HTR-8/SVneo (cell line): ENCODE data around the gene IGFL3.
"Not testable (repeated sequence)": the region's sequence is repeated elsewhere in the genome, so short reads cannot be mapped to it uniquely, and the experiment has no call there.

Experiments used
- DNase-seq: peaks from one replicate; pipeline ENCODE4 v3.0.0; 2011; ENCODE audit warnings: low spot score, mixed read lengths; ENCODE audit not compliant: insufficient read length
- FAIRE-seq: peaks from 2 replicates; lab custom pipeline; 2011; peaks lifted over from hg19 to GRCh38; lab: Jason Lieb, UNC

Gene IGFL3

GRCh38 chr19:46124638-46125115 lies at the start of gene IGFL3:
TSS of gene IGFL3 (minus strand) at chr19:46124688. CDS start at chr19:46124649, 39 bp downstream.
- FAIRE-seq (no peak), DNase-seq (no peak)

GRCh38 chr19:46173886-46174480 lies 49.5 kb upstream of the IGFL3 start:
- DNase-seq, result no peak
- FAIRE-seq, result no peak

- DNase-seq (no peak), FAIRE-seq (no peak)
Observed at GRCh38 chr19:46162731-46163130, 38.2 kb upstream of the IGFL3 start.

GRCh38 chr19:46161642-46162257 lies 37.3 kb upstream of the IGFL3 start:
- not testable (repeated sequence) for FAIRE-seq, DNase-seq

GRCh38 chr19:46160233-46160775 lies 35.8 kb upstream of the IGFL3 start:
- FAIRE-seq (no peak), DNase-seq (no peak)

GRCh38 chr19:46159418-46160232 lies 35.1 kb upstream of the IGFL3 start:
- FAIRE-seq (no peak), DNase-seq (no peak)

GRCh38 chr19:46155237-46155636 lies 30.7 kb upstream of the IGFL3 start:
- DNase-seq (no peak), FAIRE-seq (no peak)

- FAIRE-seq, result no peak
Observed at GRCh38 chr19:46150606-46151005, 26.1 kb upstream of the IGFL3 start.

GRCh38 chr19:46147791-46148288 lies 23.4 kb upstream of the IGFL3 start, which contains the start of gene IGFL2:
TSS of gene IGFL2 (plus strand) at chr19:46148238. CDS start at chr19:46148279, 41 bp downstream.
- FAIRE-seq (no peak), DNase-seq (no peak)

More at GRCh38 chr19:46150606-46151005, 26.1 kb upstream of the IGFL3 start:
- DNase-seq, result no peak

GRCh38 chr19:46147166-46147740 lies 22.8 kb upstream of the IGFL3 start:
- DNase-seq, result no peak
- no peak for FAIRE-seq

- FAIRE-seq (no peak), DNase-seq (no peak)
Observed at GRCh38 chr19:46144756-46145155, 20.3 kb upstream of the IGFL3 start.

- DNase-seq, result no peak
- FAIRE-seq, result no peak
Observed at GRCh38 chr19:46142294-46142693, 17.8 kb upstream of the IGFL3 start.

- FAIRE-seq (no peak), DNase-seq (no peak)
Observed at GRCh38 chr19:46141421-46141820, 16.9 kb upstream of the IGFL3 start.

- FAIRE-seq (no peak), DNase-seq (no peak)
Observed at GRCh38 chr19:46137915-46138473, 13.5 kb upstream of the IGFL3 start.

- no peak for FAIRE-seq
- no peak for DNase-seq
Observed at GRCh38 chr19:46134527-46134926, 10.0 kb upstream of the IGFL3 start.

- FAIRE-seq, result no peak
- DNase-seq, result no peak
Observed at GRCh38 chr19:46133777-46134241, 9.3 kb upstream of the IGFL3 start.

GRCh38 chr19:46133101-46133627 lies 8.7 kb upstream of the IGFL3 start:
- peak; percentile 90 for FAIRE-seq

GRCh38 chr19:46132508-46133100 lies 8.1 kb upstream of the IGFL3 start:
- no peak for DNase-seq
- no peak for FAIRE-seq

More at GRCh38 chr19:46133101-46133627, 8.7 kb upstream of the IGFL3 start:
- peak; percentile 41 for DNase-seq
